ENCODE measurements around the gene SFRP2.
A peak's percentile ranks its signal among the peaks of the same experiment; 100 is the strongest.

Gene SFRP2

GRCh38 chr4:153798901-153799693, 10.2 kb upstream of the SFRP2 start:
- no peak for TF ChIP-seq CTCF (IDR thresholded peaks at IDR 0.05; ENCODE audit: control insufficient read depth, extremely low read depth, insufficient read depth)
- no peak for DNase-seq (ENCODE audit: low read depth)

GRCh38 chr4:153798420-153798819, 9.5 kb upstream of the SFRP2 start:
- H3K4me3 ChIP-seq (ENCODE audit: low read depth, low read length), result no peak overlapping the region
- DNase-seq (ENCODE audit: low read depth), result no peak
- TF ChIP-seq CTCF (IDR thresholded peaks at IDR 0.05; ENCODE audit: control insufficient read depth, extremely low read depth, insufficient read depth), result no peak

More at GRCh38 chr4:153798901-153799693, 10.2 kb upstream of the SFRP2 start:
- no peak overlapping the region for H3K4me3 ChIP-seq (ENCODE audit: low read depth, low read length)

- no peak overlapping the region for H3K4me3 ChIP-seq (ENCODE audit: low read depth, low read length)
- DNase-seq (ENCODE audit: low read depth), result peak; percentile 81
- no peak for TF ChIP-seq CTCF (IDR thresholded peaks at IDR 0.05; ENCODE audit: control insufficient read depth, extremely low read depth, insufficient read depth)
Observed at GRCh38 chr4:153794006-153794405, 5.1 kb upstream of the SFRP2 start.

GRCh38 chr4:153792618-153793247, 3.9 kb upstream of the SFRP2 start:
- no peak overlapping the region for H3K4me3 ChIP-seq (ENCODE audit: low read depth, low read length)
- no peak for DNase-seq (ENCODE audit: low read depth)
- TF ChIP-seq CTCF (IDR thresholded peaks at IDR 0.05; ENCODE audit: control insufficient read depth, extremely low read depth, insufficient read depth), result no peak

- no peak overlapping the region for H3K4me3 ChIP-seq (ENCODE audit: low read depth, low read length)
- TF ChIP-seq CTCF (IDR thresholded peaks at IDR 0.05; ENCODE audit: control insufficient read depth, extremely low read depth, insufficient read depth), result peak; percentile 30
- no peak for DNase-seq (ENCODE audit: low read depth)
Observed at GRCh38 chr4:153791746-153792617, 3.1 kb upstream of the SFRP2 start.

- no peak for TF ChIP-seq CTCF (IDR thresholded peaks at IDR 0.05; ENCODE audit: control insufficient read depth, extremely low read depth, insufficient read depth)
- H3K4me3 ChIP-seq (ENCODE audit: low read depth, low read length), result no peak overlapping the region
- no peak for DNase-seq (ENCODE audit: low read depth)
Observed at GRCh38 chr4:153790962-153791551, 2.2 kb upstream of the SFRP2 start.
